GM18502 (cell line): Measurements from ENCODE around the gene DAB2.
"Not testable (repeated sequence)": the region's sequence is repeated elsewhere in the genome, so short reads cannot be mapped to it uniquely, and the experiment has no call there.

ENCODE experiments used
- ATAC-seq: cut with Tn5 transposase; IDR thresholded peaks from one replicate; pipeline ENCODE4 v1.9.1; 2021; ENCODE audit warnings: mild to moderate bottlenecking; ENCODE audit not compliant: unreplicated experiment, poor library complexity

Gene DAB2

GRCh38 chr5:39422728-39423285, 2.0 kb downstream of the DAB2 start:
- ATAC-seq: no peak

- no peak for ATAC-seq
Measured at GRCh38 chr5:39422036-39422606, 2.7 kb downstream of the DAB2 start.

GRCh38 chr5:39420482-39421145, 4.2 kb downstream of the DAB2 start:
- no peak for ATAC-seq

GRCh38 chr5:39419796-39420195, 5.0 kb downstream of the DAB2 start:
- ATAC-seq: no peak

- ATAC-seq: no peak
Measured at GRCh38 chr5:39417979-39418378, 6.8 kb downstream of the DAB2 start.

DNA sequence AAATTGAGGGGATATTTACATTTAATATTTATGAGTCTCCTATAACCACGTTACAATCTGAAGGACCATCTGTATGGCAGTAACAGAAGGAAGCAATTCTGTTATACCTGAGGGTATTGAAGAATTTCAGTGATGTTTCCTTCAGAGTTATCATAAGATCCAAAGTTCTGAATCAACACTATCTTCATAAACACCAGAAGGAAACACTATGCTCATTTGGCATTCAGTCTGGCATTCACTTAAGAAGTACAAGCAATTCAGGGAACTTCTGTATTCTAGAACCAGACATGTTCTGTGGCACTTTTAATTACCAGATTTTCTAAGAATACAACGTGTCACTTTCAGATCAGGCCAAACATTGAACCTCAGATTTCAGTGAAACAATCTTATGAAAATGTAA, 9.6 kb downstream of the DAB2 start:
- ATAC-seq: no peak

DNA sequence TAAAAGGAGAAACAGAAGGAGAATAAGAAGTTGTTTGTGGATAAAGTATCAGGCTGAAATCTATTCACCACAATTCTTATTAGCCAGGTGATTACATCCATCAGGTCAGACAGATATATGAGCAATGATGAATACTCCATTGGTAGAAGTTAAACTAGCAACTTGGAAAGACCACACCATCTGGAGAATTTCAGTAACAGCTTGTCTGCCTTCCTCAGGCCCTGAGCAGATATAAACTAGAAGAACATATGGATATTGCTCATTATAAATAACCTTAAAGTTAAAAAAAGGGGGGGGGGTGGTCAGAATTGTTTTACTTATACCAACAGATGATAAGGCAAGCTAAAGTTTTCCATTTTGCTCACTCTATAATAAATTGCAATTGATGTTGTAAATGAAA, 10.4 kb downstream of the DAB2 start:
- no peak for ATAC-seq

- ATAC-seq: no peak
Measured at GRCh38 chr5:39413771-39414170, 11.0 kb downstream of the DAB2 start.

DNA sequence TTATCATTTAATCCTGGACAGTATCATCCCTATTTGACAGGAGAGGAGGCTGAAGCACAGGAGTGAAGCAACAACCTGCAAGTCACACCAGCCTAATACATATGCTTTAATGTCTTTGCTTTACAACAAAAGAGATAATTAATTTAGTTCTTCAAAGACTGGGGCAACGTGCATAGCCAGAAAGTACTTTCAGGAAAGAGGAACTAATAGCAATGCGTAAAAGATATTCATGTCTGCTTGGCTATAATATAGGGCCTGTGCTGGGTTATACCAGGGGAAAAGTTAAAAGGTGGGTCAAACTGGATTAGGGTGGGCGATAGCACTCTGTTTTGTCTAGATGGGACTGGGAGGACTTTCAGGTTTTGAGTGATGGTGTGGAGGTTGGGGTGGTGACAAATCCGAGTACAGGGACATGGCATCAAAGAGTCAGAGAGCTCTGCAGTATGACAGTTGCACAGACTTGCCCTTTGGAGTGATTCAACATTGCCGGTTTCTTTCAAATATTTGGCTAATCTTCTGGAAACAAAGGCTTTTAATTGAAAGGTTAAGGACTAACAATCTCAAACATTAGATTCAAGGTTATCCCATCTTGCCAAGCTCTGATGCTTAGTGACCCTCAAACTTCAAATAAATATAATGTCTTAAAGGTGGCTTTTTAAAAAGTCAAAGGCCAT, 11.9 kb downstream of the DAB2 start:
- no peak for ATAC-seq

GRCh38 chr5:39411985-39412384, 12.8 kb downstream of the DAB2 start:
- no peak for ATAC-seq

GRCh38 chr5:39411061-39411460, 13.7 kb downstream of the DAB2 start:
- ATAC-seq: no peak

- ATAC-seq: no peak
Measured at GRCh38 chr5:39409033-39409432, 15.7 kb downstream of the DAB2 start.

GRCh38 chr5:39405083-39405843, 19.5 kb downstream of the DAB2 start:
- ATAC-seq: no peak

- ATAC-seq: not testable (repeated sequence)
Measured at GRCh38 chr5:39403761-39404160, 21.0 kb downstream of the DAB2 start.

- ATAC-seq: not testable (repeated sequence)
Measured at GRCh38 chr5:39402140-39402539, 22.6 kb downstream of the DAB2 start.

DNA sequence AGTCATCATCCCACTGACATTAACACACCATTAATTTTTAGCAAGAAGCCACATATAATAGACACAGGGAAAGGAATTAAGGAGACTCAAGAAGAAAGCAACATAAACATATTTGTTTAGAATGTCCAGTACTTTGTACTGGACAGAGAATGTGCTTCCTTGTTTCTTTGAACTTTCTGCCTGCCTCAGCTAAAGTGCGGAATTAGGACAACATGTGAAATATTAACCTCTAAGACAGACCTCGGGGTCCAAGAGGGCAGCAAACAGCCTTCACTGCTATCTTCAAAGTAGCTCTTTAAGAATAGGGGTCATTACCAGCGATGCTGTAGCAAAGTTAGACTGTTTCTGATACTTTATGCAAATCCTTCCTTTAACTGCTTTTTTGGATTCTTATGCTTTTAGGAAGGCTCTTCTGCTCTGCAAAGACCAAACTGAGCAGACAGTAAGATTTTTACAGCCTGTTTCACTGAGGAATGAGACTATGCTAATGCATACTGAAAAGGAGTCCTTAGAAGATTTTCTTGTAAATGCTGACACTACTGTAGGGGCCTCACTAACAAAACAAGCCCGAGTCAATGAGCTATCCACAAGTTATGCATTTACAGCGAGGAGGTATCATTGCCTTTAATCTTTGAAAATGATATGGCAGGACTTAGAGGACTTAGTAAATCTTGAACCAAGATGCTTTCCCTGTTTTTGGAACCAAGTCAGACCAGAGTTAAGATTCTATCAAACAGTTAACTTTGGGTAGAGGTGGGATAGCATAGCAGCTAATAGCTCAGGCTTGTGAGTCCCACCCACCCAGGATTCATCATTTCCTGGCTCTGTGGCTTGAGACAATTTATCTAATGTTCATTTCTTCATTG, 23.8 kb downstream of the DAB2 start:
- no peak for ATAC-seq

DNA sequence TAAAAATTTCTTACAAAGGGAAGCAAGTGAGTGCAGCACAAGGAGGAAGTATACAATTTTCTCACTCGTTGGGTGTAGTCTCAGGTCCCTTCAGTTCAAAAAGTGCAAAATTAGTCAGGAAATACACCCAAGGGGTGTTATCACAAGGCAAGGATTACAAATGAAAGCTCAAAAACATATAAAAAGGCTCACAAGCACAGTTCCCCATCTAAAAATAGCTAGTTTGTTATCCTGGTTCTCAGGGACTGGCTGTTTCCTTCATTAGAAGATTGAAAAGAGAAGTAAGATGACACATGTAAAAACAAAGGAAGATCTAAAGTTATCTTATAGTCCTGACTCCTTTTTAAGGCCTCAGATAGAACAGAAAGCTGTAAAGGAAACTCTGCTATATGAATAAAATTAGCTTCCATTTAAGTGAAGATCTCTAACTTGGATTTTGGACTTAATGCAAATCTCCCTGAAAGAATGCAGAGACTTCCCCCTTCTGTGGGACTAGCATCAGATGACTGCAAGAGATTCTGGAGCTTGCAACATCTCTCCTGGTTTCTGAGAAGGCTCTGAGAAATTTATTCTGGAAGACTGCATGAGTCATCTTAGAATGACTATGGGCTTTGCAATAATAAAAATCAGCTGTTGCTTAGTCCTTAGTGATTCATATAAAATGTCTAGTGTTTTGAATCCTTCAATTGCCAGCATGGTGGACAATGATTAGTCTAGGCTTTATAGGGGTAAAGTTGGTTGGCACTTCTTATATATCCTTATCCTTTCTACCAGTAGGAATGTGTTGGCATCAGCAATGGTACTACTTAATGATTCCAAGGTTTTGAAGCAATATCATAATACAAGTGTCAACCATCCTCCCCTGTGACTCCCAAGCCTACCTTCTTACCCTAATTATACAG, 25.4 kb downstream of the DAB2 start:
- ATAC-seq: no peak

GRCh38 chr5:39396843-39397242, 27.9 kb downstream of the DAB2 start:
- ATAC-seq: no peak

- no peak for ATAC-seq
Measured at GRCh38 chr5:39395521-39395920, 29.3 kb downstream of the DAB2 start.
